ENCODE results near the gene ESR2.

The ESR2 gene

DNA sequence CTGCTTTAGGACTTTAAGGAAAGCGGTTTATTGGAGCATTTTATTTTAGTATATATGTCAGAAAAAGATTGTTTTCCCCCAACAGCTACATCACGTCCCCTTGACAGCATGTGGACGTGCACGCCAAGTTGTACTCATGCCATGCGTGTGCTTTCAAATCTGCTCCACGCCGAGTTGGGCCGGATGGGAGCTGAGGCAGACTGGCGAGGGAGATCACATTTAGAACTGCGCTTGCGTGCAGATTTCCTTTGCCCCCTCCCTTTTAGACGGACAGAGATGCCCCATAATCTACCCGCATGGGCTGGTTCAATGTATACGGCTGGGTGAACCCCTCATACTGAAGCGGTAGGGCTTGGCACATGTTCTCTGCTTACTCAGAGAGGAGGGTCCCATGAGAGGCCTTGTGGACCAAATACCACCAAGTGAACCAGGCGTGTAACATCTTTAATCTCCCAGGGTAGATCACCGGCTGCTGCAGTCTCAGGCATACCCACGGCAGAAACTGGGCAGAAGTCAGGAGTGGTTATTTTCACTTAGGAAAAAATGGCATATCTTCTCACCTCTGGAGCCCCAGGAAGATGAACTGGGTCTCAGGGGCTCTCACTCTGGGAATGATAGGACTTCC, 92.1 kb downstream of the ESR2 start:
- H3K9me3 ChIP-seq (ENCODE audit: control insufficient read depth in 1 of 2, low read length in 2 of 2) = no peaks in the 10 kb centered on the region

DNA sequence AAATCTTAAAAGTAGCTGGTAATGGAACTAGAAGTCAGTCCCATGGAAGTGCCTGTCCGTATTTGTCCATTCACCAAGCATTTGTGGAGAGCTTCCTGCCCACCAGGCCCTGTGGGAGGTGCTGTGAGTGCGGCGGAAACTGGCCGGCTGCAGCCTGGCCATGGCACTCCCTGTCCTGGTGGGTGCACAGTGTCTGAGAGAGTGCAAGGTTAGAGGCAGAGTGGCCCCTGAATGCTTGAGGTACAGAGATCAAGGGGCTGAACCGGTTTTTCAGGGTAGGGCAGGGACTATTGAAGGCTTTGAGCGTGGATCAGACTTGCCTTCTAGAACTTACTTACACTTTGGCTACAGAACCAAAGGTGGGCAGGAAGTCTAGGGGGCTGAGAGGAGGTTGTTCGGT, 92.9 kb downstream of the ESR2 start:
- Histone ChIP-seq H3K27me3 (ENCODE audit: control insufficient read depth in 1 of 2, insufficient read depth in 2 of 2, low read length in 2 of 2) (no peaks in the 10 kb centered on the region), H3K9me3 (ENCODE audit: control insufficient read depth in 1 of 2, low read length in 2 of 2) (no peaks in the 10 kb centered on the region), H3K4me3 (ENCODE audit: low read depth in 1 of 2, low read length in 2 of 2) (no peak overlapping the region), H3K27ac (ENCODE audit: low read depth, low read length) (no peak overlapping the region), H3K4me1 (ENCODE audit: control insufficient read depth in 1 of 2, insufficient read depth in 2 of 2, low read length in 2 of 2) (no peaks in the 10 kb centered on the region), H3K36me3 (ENCODE audit: control insufficient read depth in 1 of 2, insufficient read depth in 2 of 2, low read length in 2 of 2) (peaks cover 0 to 16% of the 10 kb centered on the region in 2 donors), H3K9ac (ENCODE audit: low read depth in 1 of 2, low read length in 2 of 2) (no peak overlapping the region)

More for the DNA sequence above, 92.1 kb downstream of the ESR2 start:
- no peaks in the 10 kb centered on the region for H3K4me1 ChIP-seq (ENCODE audit: control insufficient read depth in 1 of 2, insufficient read depth in 2 of 2, low read length in 2 of 2)
- no peaks in the 10 kb centered on the region for H3K27me3 ChIP-seq (ENCODE audit: control insufficient read depth in 1 of 2, insufficient read depth in 2 of 2, low read length in 2 of 2)
- H3K4me3 ChIP-seq (ENCODE audit: low read depth in 1 of 2, low read length in 2 of 2) = no peak overlapping the region
- H3K9ac ChIP-seq (ENCODE audit: low read depth in 1 of 2, low read length in 2 of 2) = no peak overlapping the region
- no peak overlapping the region for H3K27ac ChIP-seq (ENCODE audit: low read depth, low read length)
- peaks cover 0 to 15% of the 10 kb centered on the region in 2 donors for H3K36me3 ChIP-seq (ENCODE audit: control insufficient read depth in 1 of 2, insufficient read depth in 2 of 2, low read length in 2 of 2)

- Histone ChIP-seq H3K9me3 (ENCODE audit: control insufficient read depth in 1 of 2, low read length in 2 of 2) (no peaks in the 10 kb centered on the region), H3K9ac (ENCODE audit: low read depth in 1 of 2, low read length in 2 of 2) (no peak overlapping the region), H3K27ac (ENCODE audit: low read depth, low read length) (no peak overlapping the region), H3K4me1 (ENCODE audit: control insufficient read depth in 1 of 2, insufficient read depth in 2 of 2, low read length in 2 of 2) (peaks cover 3 to 6% of the 10 kb centered on the region in 2 donors), H3K36me3 (ENCODE audit: control insufficient read depth in 1 of 2, insufficient read depth in 2 of 2, low read length in 2 of 2) (peaks cover 0 to 22% of the 10 kb centered on the region in 2 donors), H3K27me3 (ENCODE audit: control insufficient read depth in 1 of 2, insufficient read depth in 2 of 2, low read length in 2 of 2) (no peaks in the 10 kb centered on the region), H3K4me3 (ENCODE audit: low read depth in 1 of 2, low read length in 2 of 2) (no peak overlapping the region)
Observed at GRCh38 chr14:64200170-64200569, 94.0 kb downstream of the ESR2 start.

DNA sequence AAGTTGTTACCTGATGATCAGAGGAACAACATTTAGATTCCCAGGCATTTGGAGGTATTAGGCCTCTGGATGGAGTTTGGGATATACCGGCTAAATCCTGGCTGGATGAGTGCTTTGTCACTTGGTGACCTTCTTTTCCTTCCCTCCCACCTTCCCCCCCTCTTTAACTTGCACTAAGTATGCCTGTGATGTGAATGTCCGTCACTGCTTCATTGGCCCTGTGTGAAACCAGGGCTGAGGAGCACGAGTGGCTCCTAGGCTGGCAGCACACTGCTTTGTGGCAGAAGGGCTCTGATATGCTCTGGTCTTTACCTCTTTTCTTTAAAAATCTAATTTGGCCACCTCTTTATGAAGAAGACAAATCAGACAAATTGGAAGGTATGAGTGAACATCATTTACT, 95.7 kb downstream of the ESR2 start:
- Histone ChIP-seq H3K9me3 (ENCODE audit: control insufficient read depth in 1 of 2, low read length in 2 of 2) (no peaks in the 10 kb centered on the region), H3K9ac (ENCODE audit: low read depth in 1 of 2, low read length in 2 of 2) (no peak overlapping the region), H3K36me3 (ENCODE audit: control insufficient read depth in 1 of 2, insufficient read depth in 2 of 2, low read length in 2 of 2) (peaks cover 0 to 26% of the 10 kb centered on the region in 2 donors), H3K4me1 (ENCODE audit: control insufficient read depth in 1 of 2, insufficient read depth in 2 of 2, low read length in 2 of 2) (peaks cover 4 to 6% of the 10 kb centered on the region in 2 donors), H3K4me3 (ENCODE audit: low read depth in 1 of 2, low read length in 2 of 2) (no peak overlapping the region), H3K27me3 (ENCODE audit: control insufficient read depth in 1 of 2, insufficient read depth in 2 of 2, low read length in 2 of 2) (no peaks in the 10 kb centered on the region), H3K27ac (ENCODE audit: low read depth, low read length) (no peak overlapping the region)

- H3K9ac ChIP-seq (ENCODE audit: low read depth in 1 of 2, low read length in 2 of 2) = no peak overlapping the region
- H3K27me3 ChIP-seq (ENCODE audit: control insufficient read depth in 1 of 2, insufficient read depth in 2 of 2, low read length in 2 of 2) = no peaks in the 10 kb centered on the region
- H3K4me1 ChIP-seq (ENCODE audit: control insufficient read depth in 1 of 2, insufficient read depth in 2 of 2, low read length in 2 of 2) = peaks cover 4 to 6% of the 10 kb centered on the region in 2 donors
- H3K36me3 ChIP-seq (ENCODE audit: control insufficient read depth in 1 of 2, insufficient read depth in 2 of 2, low read length in 2 of 2) = peaks cover 0 to 27% of the 10 kb centered on the region in 2 donors
- H3K27ac ChIP-seq (ENCODE audit: low read depth, low read length) = no peak overlapping the region
- H3K4me3 ChIP-seq (ENCODE audit: low read depth in 1 of 2, low read length in 2 of 2) = no peak overlapping the region
- no peaks in the 10 kb centered on the region for H3K9me3 ChIP-seq (ENCODE audit: control insufficient read depth in 1 of 2, low read length in 2 of 2)
Observed at GRCh38 chr14:64197996-64198395, 96.2 kb downstream of the ESR2 start.

- H3K9ac ChIP-seq (ENCODE audit: low read depth in 1 of 2, low read length in 2 of 2) = peak overlapping the region; percentile 10 to 31
- no peaks in the 10 kb centered on the region for H3K9me3 ChIP-seq (ENCODE audit: control insufficient read depth in 1 of 2, low read length in 2 of 2)
- H3K27me3 ChIP-seq (ENCODE audit: control insufficient read depth in 1 of 2, insufficient read depth in 2 of 2, low read length in 2 of 2) = no peaks in the 10 kb centered on the region
- H3K27ac ChIP-seq (ENCODE audit: low read depth, low read length) = no peak overlapping the region
- H3K4me3 ChIP-seq (ENCODE audit: low read depth in 1 of 2, low read length in 2 of 2) = peak overlapping the region; percentile 50 to 55
- peaks cover 0 to 35% of the 10 kb centered on the region in 2 donors for H3K36me3 ChIP-seq (ENCODE audit: control insufficient read depth in 1 of 2, insufficient read depth in 2 of 2, low read length in 2 of 2)
- peaks cover 4 to 6% of the 10 kb centered on the region in 2 donors for H3K4me1 ChIP-seq (ENCODE audit: control insufficient read depth in 1 of 2, insufficient read depth in 2 of 2, low read length in 2 of 2)
Observed at GRCh38 chr14:64196814-64197411, 97.3 kb downstream of the ESR2 start.

- H3K36me3 ChIP-seq (ENCODE audit: control insufficient read depth in 1 of 2, insufficient read depth in 2 of 2, low read length in 2 of 2) = peaks cover 3 to 39% of the 10 kb centered on the region in 2 donors
- peak overlapping the region; percentile 11 for H3K27ac ChIP-seq (ENCODE audit: low read depth, low read length)
- H3K4me1 ChIP-seq (ENCODE audit: control insufficient read depth in 1 of 2, insufficient read depth in 2 of 2, low read length in 2 of 2) = peaks cover 4 to 6% of the 10 kb centered on the region in 2 donors
- no peak overlapping the region for H3K4me3 ChIP-seq (ENCODE audit: low read depth in 1 of 2, low read length in 2 of 2)
- no peak overlapping the region for H3K9ac ChIP-seq (ENCODE audit: low read depth in 1 of 2, low read length in 2 of 2)
- H3K27me3 ChIP-seq (ENCODE audit: control insufficient read depth in 1 of 2, insufficient read depth in 2 of 2, low read length in 2 of 2) = no peaks in the 10 kb centered on the region
- no peaks in the 10 kb centered on the region for H3K9me3 ChIP-seq (ENCODE audit: control insufficient read depth in 1 of 2, low read length in 2 of 2)
Observed at GRCh38 chr14:64196056-64196455, 98.1 kb downstream of the ESR2 start.

GRCh38 chr14:64195199-64195598, 99.0 kb downstream of the ESR2 start:
- Histone ChIP-seq H3K27ac (ENCODE audit: low read depth, low read length) (no peak overlapping the region), H3K4me1 (ENCODE audit: control insufficient read depth in 1 of 2, insufficient read depth in 2 of 2, low read length in 2 of 2) (peaks cover 4 to 6% of the 10 kb centered on the region in 2 donors), H3K36me3 (ENCODE audit: control insufficient read depth in 1 of 2, insufficient read depth in 2 of 2, low read length in 2 of 2) (peaks cover 3 to 46% of the 10 kb centered on the region in 2 donors), H3K4me3 (ENCODE audit: low read depth in 1 of 2, low read length in 2 of 2) (no peak overlapping the region), H3K9me3 (ENCODE audit: control insufficient read depth in 1 of 2, low read length in 2 of 2) (no peaks in the 10 kb centered on the region), H3K9ac (ENCODE audit: low read depth in 1 of 2, low read length in 2 of 2) (no peak overlapping the region), H3K27me3 (ENCODE audit: control insufficient read depth in 1 of 2, insufficient read depth in 2 of 2, low read length in 2 of 2) (no peaks in the 10 kb centered on the region)

GRCh38 chr14:64194404-64194803, 99.8 kb downstream of the ESR2 start:
- Histone ChIP-seq H3K36me3 (ENCODE audit: control insufficient read depth in 1 of 2, insufficient read depth in 2 of 2, low read length in 2 of 2) (peaks cover 3 to 53% of the 10 kb centered on the region in 2 donors), H3K27ac (ENCODE audit: low read depth, low read length) (no peak overlapping the region), H3K4me3 (ENCODE audit: low read depth in 1 of 2, low read length in 2 of 2) (no peak overlapping the region), H3K9me3 (ENCODE audit: control insufficient read depth in 1 of 2, low read length in 2 of 2) (no peaks in the 10 kb centered on the region), H3K4me1 (ENCODE audit: control insufficient read depth in 1 of 2, insufficient read depth in 2 of 2, low read length in 2 of 2) (peaks cover 4 to 6% of the 10 kb centered on the region in 2 donors), H3K9ac (ENCODE audit: low read depth in 1 of 2, low read length in 2 of 2) (no peak overlapping the region), H3K27me3 (ENCODE audit: control insufficient read depth in 1 of 2, insufficient read depth in 2 of 2, low read length in 2 of 2) (no peaks in the 10 kb centered on the region)

DNA sequence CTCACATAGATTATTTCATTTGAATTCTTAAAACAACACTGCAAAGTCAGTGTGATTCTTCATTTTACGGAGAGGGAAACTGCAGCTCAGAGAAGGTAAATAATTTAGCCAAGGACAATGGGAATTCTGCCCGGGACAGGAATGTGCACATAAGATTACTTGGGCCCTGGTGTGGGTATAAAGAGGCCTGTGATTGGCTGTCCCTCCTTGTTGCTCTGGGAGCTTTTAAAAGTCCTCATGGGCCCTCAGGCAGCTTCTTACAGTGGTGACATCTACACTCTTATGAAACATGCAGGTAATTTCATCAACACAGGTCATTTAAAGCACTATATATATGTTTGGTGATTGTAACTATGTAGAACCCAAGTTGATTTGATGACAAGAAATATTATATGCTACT, 100.3 kb downstream of the ESR2 start:
- H3K9ac ChIP-seq (ENCODE audit: low read depth in 1 of 2, low read length in 2 of 2) = no peak overlapping the region
- H3K9me3 ChIP-seq (ENCODE audit: control insufficient read depth in 1 of 2, low read length in 2 of 2) = no peaks in the 10 kb centered on the region
- H3K4me1 ChIP-seq (ENCODE audit: control insufficient read depth in 1 of 2, insufficient read depth in 2 of 2, low read length in 2 of 2) = peaks cover 4 to 6% of the 10 kb centered on the region in 2 donors
- H3K27me3 ChIP-seq (ENCODE audit: control insufficient read depth in 1 of 2, insufficient read depth in 2 of 2, low read length in 2 of 2) = no peaks in the 10 kb centered on the region
- no peak overlapping the region for H3K4me3 ChIP-seq (ENCODE audit: low read depth in 1 of 2, low read length in 2 of 2)
- H3K27ac ChIP-seq (ENCODE audit: low read depth, low read length) = no peak overlapping the region
- H3K36me3 ChIP-seq (ENCODE audit: control insufficient read depth in 1 of 2, insufficient read depth in 2 of 2, low read length in 2 of 2) = peaks cover 3 to 57% of the 10 kb centered on the region in 2 donors
